ENCODE measurements around the gene ASPG. TPM values are rescaled to one million over a fixed set of nuclear protein-coding genes. Genes with fewer than 3 reads are reported as not detected.

ASPG gene
- total RNA-seq, 1 donor from 2014 or later: 4.6 TPM

DNA sequence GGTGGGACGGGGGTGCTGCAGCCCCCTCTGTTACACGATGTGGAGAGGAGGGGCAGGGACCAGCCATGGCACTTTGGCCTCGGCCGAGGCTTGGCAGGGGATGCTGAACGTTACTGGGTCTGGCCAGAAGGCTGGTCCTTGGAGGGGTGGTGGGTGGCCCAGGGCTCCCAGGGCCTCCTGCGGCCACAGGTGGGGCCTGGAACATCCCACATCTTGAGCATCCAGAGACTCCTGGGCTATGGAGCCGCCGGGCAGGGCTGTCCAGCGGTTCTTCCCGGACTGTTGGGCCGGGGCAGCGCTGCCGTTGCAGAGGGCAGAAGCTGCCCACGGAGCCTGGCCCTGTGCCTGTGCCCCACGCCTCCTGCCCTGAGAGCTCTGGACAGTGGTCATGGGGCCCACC, 68.7 kb downstream of the ASPG start:
- intact Hi-C loops (cut with DNase I): no loop called here
- no peaks in the 10 kb centered on the region for H3K9me3 ChIP-seq
- no peaks in the 10 kb centered on the region for H3K36me3 ChIP-seq
- TF ChIP-seq, protein P1, sequence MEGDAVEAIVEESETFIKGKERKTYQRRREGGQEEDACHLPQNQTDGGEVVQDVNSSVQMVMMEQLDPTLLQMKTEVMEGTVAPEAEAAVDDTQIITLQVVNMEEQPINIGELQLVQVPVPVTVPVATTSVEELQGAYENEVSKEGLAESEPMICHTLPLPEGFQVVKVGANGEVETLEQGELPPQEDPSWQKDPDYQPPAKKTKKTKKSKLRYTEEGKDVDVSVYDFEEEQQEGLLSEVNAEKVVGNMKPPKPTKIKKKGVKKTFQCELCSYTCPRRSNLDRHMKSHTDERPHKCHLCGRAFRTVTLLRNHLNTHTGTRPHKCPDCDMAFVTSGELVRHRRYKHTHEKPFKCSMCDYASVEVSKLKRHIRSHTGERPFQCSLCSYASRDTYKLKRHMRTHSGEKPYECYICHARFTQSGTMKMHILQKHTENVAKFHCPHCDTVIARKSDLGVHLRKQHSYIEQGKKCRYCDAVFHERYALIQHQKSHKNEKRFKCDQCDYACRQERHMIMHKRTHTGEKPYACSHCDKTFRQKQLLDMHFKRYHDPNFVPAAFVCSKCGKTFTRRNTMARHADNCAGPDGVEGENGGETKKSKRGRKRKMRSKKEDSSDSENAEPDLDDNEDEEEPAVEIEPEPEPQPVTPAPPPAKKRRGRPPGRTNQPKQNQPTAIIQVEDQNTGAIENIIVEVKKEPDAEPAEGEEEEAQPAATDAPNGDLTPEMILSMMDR (IDR thresholded peaks at IDR 0.05): no peak
- no peak overlapping the region for H3K27ac ChIP-seq
- no peaks in the 10 kb centered on the region for H3K27me3 ChIP-seq (ENCODE audit: low read depth)
- H3K4me1 ChIP-seq: no peaks in the 10 kb centered on the region
- DNase-seq: no peak
- H3K4me3 ChIP-seq: no peak overlapping the region
- no peak for ATAC-seq

DNA sequence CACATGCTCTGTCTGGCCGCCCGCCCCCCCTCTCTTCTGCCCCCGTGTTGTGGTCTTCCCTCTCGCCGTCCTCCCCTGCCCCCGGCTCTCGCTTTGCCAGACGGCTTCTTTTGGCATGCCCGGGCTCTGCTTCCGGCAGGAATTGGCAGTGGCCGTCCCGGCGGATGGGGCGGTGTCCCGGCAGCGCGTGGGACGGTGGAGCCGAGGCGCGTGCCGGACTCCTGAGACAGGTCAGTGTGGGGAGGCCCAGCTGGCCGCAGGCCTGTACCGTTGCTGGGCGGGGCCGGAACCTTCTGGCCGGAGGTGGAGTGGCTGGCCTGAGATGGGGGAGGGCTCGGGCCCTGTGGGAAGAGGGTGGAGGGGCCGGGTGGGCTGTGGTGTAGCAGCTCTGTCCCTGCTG, 70.0 kb downstream of the ASPG start:
- intact Hi-C loops (cut with DNase I): no loop called here
- Histone ChIP-seq H3K9me3 (no peaks in the 10 kb centered on the region), H3K4me3 (no peak overlapping the region), H3K36me3 (no peaks in the 10 kb centered on the region), H3K27ac (no peak overlapping the region), H3K27me3 (ENCODE audit: low read depth) (no peaks in the 10 kb centered on the region), H3K4me1 (no peaks in the 10 kb centered on the region)
- ATAC-seq: peak in 1 of 2 donors; percentile 12
- TF ChIP-seq, protein P1 (IDR thresholded peaks at IDR 0.05): no peak
- DNase-seq: no peak

DNA sequence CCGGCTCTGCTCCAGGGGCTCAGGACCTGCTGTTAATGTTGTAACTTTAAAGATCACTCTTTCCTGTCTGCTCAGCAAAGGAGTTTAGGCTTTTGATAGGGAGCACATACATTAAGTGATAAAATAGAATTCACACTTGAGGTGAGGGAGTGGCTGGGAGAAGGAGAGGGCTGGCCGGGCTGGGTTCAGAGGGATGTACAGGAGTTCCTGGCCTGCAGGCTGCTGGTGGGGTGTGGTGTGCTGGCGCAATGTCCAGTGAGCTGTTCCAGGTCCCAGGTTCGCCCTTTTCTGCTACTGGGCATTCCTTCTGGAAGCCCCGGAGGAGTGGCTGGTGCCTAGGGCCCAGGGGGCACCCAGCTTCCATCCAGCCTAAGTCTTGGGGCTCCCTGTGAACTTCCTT, 70.6 kb downstream of the ASPG start:
- H3K36me3 ChIP-seq: no peaks in the 10 kb centered on the region
- no peak overlapping the region for H3K27ac ChIP-seq
- ATAC-seq (no peak), DNase-seq (no peak)
- H3K27me3 ChIP-seq (ENCODE audit: low read depth): no peaks in the 10 kb centered on the region
- H3K4me3 ChIP-seq: no peak overlapping the region
- no peaks in the 10 kb centered on the region for H3K4me1 ChIP-seq
- TF ChIP-seq, protein P1 (IDR thresholded peaks at IDR 0.05): no peak
- no peaks in the 10 kb centered on the region for H3K9me3 ChIP-seq
- intact Hi-C loops (cut with DNase I): no loop called here

DNA sequence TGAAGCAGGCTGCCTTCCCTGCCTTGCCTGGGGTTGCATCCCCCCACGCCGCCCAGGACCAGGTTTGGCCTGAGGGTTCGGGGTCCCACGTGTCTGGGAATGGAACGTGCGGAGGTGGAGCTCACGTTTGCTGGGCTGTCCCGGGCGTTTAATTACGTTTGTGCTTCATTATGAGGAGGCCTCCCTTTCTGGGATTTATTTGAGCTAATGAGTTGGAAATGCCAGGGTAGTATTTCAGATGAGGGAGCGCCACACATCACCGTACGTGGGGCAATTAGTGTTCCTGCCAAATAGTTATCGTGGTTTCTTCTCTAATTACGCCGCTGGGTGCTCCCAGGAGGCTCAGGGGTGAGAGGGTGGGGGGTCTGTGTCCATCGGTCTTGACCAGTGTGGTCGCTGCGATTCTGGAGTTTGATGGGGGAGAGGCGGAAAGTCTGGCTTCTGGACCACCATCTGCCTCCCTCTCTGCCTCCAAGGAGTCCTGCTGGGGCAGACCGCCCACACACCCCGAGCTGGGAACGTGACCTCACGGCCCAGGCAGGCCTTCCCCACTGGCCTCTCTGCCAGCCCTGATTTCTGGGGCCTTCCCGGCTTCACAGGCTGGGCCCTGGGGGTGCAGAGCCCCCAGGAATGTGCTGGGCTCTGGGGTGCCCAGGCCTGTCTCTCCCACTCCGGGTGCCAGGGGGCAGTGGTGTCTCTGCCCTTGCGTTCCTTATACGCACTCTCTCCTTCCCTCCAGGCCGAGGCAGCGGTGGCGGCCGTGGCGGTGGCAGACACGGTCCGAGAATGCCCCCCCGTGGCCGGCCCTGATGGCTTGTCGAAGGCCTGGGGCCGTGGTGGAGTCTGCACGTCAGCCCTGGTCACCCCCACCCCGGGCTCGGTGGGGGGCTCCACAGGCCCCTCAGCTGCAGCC, 71.8 kb downstream of the ASPG start:
- TF ChIP-seq, protein P1 (IDR thresholded peaks at IDR 0.05): no peak
- no peaks in the 10 kb centered on the region for H3K9me3 ChIP-seq
- ATAC-seq (no peak), DNase-seq (no peak)
- H3K4me3 ChIP-seq: no peak overlapping the region
- H3K4me1 ChIP-seq: no peaks in the 10 kb centered on the region
- no peak overlapping the region for H3K27ac ChIP-seq
- no peaks in the 10 kb centered on the region for H3K27me3 ChIP-seq (ENCODE audit: low read depth)
- intact Hi-C loops (cut with DNase I): no loop called here
- H3K36me3 ChIP-seq: no peaks in the 10 kb centered on the region

DNA sequence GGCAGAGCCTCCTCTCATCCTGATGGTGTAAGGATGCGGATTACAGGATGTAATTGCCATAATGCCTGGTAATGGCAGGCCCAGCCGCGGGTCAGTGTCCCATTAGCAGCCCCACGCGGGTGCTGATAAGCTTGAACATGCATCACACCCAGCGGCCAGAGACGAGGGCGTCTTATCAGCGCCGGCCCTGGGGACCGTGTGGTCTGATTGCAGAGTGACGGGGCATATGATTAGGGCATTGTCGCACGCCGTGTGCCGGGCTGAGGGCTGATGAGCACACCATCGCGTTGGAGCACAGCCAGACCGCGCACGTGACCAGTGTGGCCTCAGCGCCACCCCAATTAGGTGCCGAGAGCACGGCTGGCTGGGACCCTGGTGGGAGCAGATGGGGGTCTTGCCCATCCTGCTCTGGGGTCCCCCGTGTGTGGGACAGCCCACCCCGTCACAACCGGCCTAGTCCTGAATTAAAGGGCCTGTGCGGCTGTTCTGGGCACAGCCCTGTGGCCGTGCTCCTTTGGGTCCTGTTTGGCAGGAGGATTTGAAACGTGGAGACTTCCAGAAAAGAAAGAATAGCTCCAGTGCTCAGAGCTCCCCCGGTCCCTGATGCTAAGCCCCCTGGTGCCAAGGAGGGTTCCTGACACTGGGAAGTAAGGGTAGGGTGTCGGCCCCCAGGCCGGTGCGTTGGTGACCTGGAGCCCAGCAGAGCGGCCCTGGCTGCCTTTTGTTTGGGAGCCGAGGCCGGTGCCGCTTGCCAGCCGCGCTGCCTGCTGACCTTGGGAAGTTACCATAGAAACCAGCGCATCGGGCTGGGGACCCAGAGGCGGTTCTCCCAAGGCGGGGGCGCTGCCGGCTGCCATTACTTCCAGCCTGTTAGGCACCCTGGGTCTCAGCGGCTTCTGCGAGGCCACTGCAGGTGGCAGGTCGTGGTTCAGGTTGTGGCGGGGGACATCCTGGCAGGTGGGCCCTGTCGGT, 73.6 kb downstream of the ASPG start:
- TF ChIP-seq, protein P1 (IDR thresholded peaks at IDR 0.05): no peak
- no peak overlapping the region for H3K4me3 ChIP-seq
- H3K4me1 ChIP-seq: no peaks in the 10 kb centered on the region
- DNase-seq (no peak), ATAC-seq (no peak)
- H3K27me3 ChIP-seq (ENCODE audit: low read depth): no peaks in the 10 kb centered on the region
- intact Hi-C loops (cut with DNase I): no loop called here
- H3K9me3 ChIP-seq: no peaks in the 10 kb centered on the region
- H3K27ac ChIP-seq: no peak overlapping the region
- no peaks in the 10 kb centered on the region for H3K36me3 ChIP-seq

Measured in lower lobe of right lung (tissue), 2 donors.